HT-29 (cell line): ENCODE results near the gene NDOR1. TPM values are rescaled to one million over a fixed set of nuclear protein-coding genes. Genes with fewer than 3 reads are reported as not detected.

Source experiments
- DNase-seq: peaks from one replicate; pipeline ENCODE4 v3.0.0-alpha.2; 2015; ENCODE audit warnings: low spot score
- total RNA-seq: library from RNA; depleted of rRNA; stranded (reverse); fragments of >200 nt; shearing (Covaris generic); gene quantifications from 2 replicates; pipeline ENCODE4 v1.2.3, GENCODE V29; 2014

Gene NDOR1
- total RNA-seq, 1 experiment from 2014 or later: 23.9 TPM

DNA sequence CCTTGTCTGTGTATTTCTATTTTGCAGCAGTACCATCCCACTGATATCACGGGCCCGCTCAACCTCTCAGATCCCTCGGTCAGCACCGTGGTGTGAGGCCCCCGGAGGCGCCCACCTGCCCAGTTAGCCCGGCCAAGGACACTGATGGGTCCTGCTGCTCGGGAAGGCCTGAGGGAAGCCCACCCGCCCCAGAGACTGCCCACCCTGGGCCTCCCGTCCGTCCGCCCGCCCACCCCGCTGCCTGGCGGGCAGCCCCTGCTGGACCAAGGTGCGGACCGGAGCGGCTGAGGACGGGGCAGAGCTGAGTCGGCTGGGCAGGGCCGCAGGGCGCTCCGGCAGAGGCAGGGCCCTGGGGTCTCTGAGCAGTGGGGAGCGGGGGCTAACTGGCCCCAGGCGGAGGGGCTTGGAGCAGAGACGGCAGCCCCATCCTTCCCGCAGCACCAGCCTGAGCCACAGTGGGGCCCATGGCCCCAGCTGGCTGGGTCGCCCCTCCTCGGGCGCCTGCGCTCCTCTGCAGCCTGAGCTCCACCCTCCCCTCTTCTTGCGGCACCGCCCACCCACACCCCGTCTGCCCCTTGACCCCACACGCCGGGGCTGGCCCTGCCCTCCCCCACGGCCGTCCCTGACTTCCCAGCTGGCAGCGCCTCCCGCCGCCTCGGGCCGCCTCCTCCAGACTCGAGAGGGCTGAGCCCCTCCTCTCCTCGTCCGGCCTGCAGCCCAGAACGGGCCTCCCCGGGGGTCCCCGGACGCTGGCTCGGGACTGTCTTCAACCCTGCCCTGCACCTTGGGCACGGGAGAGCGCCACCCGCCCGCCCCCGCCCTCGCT lies 37.5 kb upstream of the NDOR1 start:
- no peak for DNase-seq

- no peak for DNase-seq
These were observed 37.0 kb upstream of the NDOR1 start for GRCh38 chr9:137168573-137168903.

GRCh38 chr9:137168904-137169856 lies 36.3 kb upstream of the NDOR1 start:
- peak; percentile 69 for DNase-seq

- DNase-seq: no peak
These were observed 35.6 kb upstream of the NDOR1 start, which contains the start of gene LRRC26 for GRCh38 chr9:137169896-137170358. TSS of gene LRRC26 (minus strand) at chr9:137170051. CDS start at chr9:137169943, 108 bp downstream.

DNA sequence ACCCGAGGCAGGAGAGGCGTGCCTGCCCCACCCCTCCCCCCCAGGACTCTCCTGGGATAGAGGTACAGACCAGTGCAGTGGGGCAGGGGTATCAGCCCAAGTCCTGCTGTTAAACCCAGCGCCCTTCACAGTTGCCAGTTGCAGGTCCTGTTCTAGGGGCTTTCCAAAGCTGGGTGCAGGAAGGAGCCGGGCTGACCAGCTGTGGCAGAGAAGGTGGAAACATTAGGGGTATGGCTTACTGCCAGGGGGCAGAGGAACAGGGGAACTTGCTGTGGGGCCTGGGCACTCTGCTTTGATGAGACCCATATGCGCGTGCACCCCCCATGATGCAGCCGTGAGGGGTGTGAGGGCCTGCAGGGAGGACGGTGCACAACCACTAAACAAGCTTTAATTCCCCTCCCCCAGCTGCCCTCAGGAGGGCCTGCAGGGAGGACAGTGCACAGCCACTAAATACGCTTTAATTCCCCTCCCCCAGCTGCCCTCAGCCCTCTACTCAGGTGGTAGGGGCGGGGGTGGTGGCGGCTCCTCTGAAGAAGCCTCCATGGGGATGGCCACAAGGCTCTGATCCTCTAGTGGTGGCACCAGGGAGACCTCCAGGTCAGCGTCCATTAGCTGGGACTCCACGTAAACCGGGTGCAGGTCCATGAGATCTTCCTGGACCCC lies 34.9 kb upstream of the NDOR1 start:
- DNase-seq: no peak

DNA sequence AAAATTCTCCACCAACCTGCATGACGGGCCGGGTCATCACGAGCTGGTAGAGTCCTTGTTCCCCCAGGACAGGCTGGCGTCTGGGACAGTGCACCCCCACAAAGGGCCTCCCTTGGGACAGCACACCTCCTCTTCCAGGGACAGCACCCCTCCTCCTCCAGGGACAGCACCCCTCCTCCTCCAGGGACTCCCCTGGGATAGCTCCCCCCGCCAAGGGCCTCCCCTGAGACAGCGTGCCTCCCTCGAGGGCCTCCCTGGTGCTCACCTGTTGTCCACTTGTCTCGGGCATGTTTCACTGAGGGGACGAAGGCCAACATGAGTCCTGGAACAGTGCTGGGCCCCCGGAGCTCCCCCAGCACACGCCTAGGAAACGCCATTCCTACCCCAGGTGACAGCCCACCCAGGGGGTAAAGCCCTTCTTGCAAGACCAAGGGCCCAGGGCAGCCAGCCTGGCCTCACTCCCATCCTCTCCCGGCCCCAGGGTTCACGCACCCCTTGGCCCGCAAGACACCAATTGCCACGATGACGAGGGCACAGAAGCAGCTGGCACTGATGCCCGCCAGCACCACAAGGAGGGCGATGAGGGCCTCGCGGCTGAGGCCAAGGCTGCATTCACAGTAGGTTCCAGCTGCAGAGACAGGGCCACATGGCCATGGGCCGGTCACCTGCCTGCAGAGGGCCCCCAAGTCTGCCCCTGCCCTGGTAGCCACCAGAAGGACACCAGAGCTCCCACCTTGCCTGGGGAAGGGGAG lies 34.2 kb upstream of the NDOR1 start:
- no peak for DNase-seq

GRCh38 chr9:137172901-137173795 lies 32.4 kb upstream of the NDOR1 start:
- no peak for DNase-seq

GRCh38 chr9:137173796-137174664 lies 31.5 kb upstream of the NDOR1 start:
- DNase-seq: no peak

- no peak for DNase-seq
These were observed 30.7 kb upstream of the NDOR1 start for GRCh38 chr9:137174722-137175293.

- no peak for DNase-seq
These were observed 30.0 kb upstream of the NDOR1 start for GRCh38 chr9:137175345-137175961.

DNA sequence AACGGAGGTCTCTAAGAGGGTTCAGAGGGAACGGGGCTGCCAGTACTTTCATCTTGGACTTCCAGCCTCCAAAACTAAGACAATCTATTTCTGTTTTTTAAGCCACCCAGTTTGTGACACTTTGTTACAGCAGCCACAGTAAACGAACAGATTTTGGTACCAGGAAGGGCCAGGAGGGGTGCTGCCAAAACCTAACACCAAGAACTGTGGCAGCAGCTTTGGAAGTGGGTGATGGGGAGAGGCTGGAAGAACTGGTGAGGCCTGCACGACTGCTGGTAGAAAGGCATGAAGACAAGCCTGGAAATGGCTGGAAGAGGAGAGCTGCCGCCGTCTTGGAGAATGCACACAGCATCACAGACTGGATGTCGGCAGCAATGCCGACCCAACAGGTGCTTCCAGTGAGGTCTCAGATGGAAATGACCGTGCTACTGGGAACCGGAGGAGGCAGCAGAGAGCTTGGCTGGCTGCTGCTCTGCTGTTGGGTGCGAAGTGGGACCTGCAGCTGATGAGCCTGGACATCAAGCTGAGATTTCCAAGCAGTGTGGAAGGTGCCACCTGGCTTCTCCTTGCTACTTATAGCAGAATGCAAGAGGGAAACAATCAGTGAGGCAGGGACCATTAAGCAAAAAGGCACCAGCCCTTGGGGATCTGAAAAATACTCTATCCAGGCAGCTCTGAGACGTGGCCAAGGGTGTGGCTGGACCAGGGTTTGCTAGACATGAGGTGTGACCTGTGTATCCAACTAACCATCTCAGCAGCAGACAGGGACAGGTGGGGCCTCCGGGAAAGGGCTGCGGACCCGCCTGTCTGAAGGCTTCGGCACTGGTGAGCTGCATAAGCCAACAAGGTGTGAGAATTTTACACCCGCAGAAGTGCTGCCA lies 29.0 kb upstream of the NDOR1 start:
- peak; percentile 79 for DNase-seq

DNA sequence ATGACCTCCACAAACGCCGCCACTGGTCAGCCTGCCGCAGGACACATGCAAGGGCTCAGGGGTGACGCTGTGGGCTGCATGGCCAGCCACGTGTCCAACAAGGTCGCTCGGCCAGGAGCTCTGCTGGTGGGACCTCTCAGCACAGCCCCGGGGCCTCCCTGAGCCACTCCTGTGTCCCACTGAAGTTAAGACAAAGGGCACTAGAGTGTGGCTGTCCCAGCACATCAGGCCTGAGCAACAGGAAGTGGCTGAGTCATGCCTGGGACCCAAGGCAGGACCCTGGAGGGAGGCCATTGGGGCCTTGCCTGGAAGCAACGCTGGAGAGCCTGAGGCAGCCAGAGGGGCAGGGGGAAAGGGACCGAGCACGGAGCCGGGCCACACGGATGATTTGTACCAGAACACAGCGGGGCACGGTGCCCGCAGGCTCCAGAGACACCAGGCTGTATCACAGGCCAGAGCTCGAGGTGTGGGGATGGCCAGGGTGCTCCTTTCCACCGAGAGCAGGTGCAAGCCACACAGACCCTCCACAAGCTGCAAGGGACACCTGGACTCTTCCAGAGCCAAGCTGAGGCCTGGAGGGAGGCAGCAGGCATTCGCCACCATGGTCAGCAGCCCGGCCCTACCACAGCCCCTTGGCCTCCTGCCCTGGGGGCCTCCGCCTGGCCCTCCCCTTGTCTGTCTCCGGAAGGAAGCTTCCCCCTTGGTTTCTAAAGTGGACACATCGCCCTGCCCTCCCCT lies 27.1 kb upstream of the NDOR1 start:
- no peak for DNase-seq

- no peak for DNase-seq
These were observed 26.4 kb upstream of the NDOR1 start for GRCh38 chr9:137178939-137179630.

- DNase-seq: no peak
These were observed 25.7 kb upstream of the NDOR1 start for GRCh38 chr9:137179761-137180160.

DNA sequence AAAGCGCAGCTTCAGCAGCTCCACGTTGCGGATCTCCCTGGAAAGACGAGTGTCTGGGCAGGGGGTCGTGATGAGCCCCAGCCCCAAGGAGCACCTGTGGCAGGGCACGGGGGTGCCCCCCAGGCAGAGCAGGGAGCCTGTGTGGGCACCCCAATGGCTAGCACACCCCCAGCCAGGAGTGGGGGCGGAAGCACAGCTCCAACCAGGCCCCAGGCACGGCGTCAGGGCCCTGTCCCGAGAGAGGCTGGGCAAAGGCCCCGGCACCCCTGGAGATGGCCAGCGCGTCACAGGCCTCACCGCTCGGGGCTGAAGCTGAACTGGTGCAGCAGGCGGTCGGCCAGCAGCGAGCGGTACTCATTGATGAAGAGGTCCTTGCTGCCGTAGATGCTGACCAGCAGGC lies 25.0 kb upstream of the NDOR1 start:
- DNase-seq: no peak

- no peak for DNase-seq
These were observed 23.8 kb upstream of the NDOR1 start for GRCh38 chr9:137181680-137182079.
